K562 (cell line): ENCODE data around the gene LYPD5. TPM values are rescaled to one million over a fixed set of nuclear protein-coding genes. Genes with fewer than 3 reads are reported as not detected.
A peak's percentile ranks its signal among the peaks of the same experiment; 100 is the strongest.

Experiments
- ATAC-seq: fragments of 200-7000 bp; cut with Tn5 transposase; 3 replicates; pipeline ENCODE4 v1.9.1; 2020; ENCODE audit warnings: moderate library complexity
- BruUV-seq: library from RNA; stranded (reverse); fragments of 400-500 nt; replicated peaks from 2 replicates; lab custom pipeline; 2021; lab: Mats Ljungman, UMichigan
- CTCF ChIA-PET: fragments of 300-600 bp; formaldehyde crosslinking; extraction: SDS; loops from one replicate; lab custom pipeline; 2021; ENCODE audit warnings: low intra/inter-chr PET ratio; lab: Yijun Ruan, JAX
- POLR2A ChIA-PET: fragments of 300-600, 350-650 bp; sonication (Branson Sonifier 250); formaldehyde crosslinking; extraction: SDS; loops from one replicate; lab custom pipeline; 2021; ENCODE audit warnings: antibody characterized with exemption, inconsistent platforms; lab: Yijun Ruan, JAX
- DNase-seq, 4 experiments: peaks; one replicate each; pipeline versions ENCODE4 v3.0.0 to v3.0.0-alpha.2; 2011 to 2018; ENCODE audit warnings: low spot score in 3 of 4, mixed read lengths in 3 of 4; ENCODE audit errors: extremely low read depth in 1 of 4
- FAIRE-seq: peaks from 2 replicates; lab custom pipeline; 2011; peaks lifted over from hg19 to GRCh38; lab: Jason Lieb, UNC
- H2AFZ ChIP-seq: 2 replicates; pipeline ENCODE4 v1.6.0; 2011; ENCODE audit warnings: low read depth, low read length, control low read depth, inconsistent platforms
- H3K27ac ChIP-seq: fragments of 200-600 bp; 3 replicates; pipeline ENCODE4 v1.8.0; 2011; ENCODE audit warnings: low read depth, mild to moderate bottlenecking, control low read depth, inconsistent platforms, low read length, moderate library complexity, mixed read lengths; ENCODE audit errors: extremely low read depth
- H3K27me3 ChIP-seq, 2 experiments: fragments of 300-600 bp in 1 of 2; 2 replicates in 1 of 2; 3 replicates in 1 of 2; pipeline versions ENCODE4 v1.6.0 to v1.8.0; 2011; ENCODE audit warnings: inconsistent platforms in 2 of 2, low read length in 2 of 2, mild to moderate bottlenecking in 1 of 2, mixed read lengths in 1 of 2, moderate library complexity in 1 of 2; ENCODE audit not compliant: control insufficient read depth in 2 of 2, insufficient read depth in 2 of 2
- H3K36me3 ChIP-seq: fragments of 300-600 bp; 3 replicates; pipeline ENCODE4 v1.8.0; 2011; ENCODE audit warnings: mild to moderate bottlenecking, low read length, inconsistent platforms; ENCODE audit not compliant: control insufficient read depth, insufficient read depth
- H3K4me1 ChIP-seq, 2 experiments: fragments of 200-600 bp in 1 of 2; replicated peaks in 1 of 2; 2 replicates in 1 of 2; 3 replicates in 1 of 2; pipeline versions ENCODE4 v1.5.1 to v1.8.0; 2011; ENCODE audit warnings: inconsistent platforms in 2 of 2, low read length in 2 of 2, mild to moderate bottlenecking in 1 of 2, mixed read lengths in 1 of 2, moderate library complexity in 1 of 2; ENCODE audit not compliant: control insufficient read depth in 2 of 2, insufficient read depth in 2 of 2
- H3K4me2 ChIP-seq: 2 replicates; pipeline ENCODE4 v1.6.1; 2011; ENCODE audit warnings: low read length, control low read depth, inconsistent platforms, mixed read lengths; ENCODE audit not compliant: insufficient read depth
- H3K4me3 ChIP-seq: fragments of 200-600 bp; sonication (generic), shearing (Covaris generic); 2 replicates; pipeline ENCODE4 v1.5.1; 2016; ENCODE audit warnings: control low read depth, inconsistent platforms
- H3K79me2 ChIP-seq: fragments of 200-600 bp; 3 replicates; pipeline ENCODE4 v1.8.0; 2011; ENCODE audit warnings: low read length, inconsistent platforms; ENCODE audit not compliant: control insufficient read depth, insufficient read depth
- H3K9ac ChIP-seq, 2 experiments: 2 replicates each; pipeline versions ENCODE4 v1.6.0 to v1.6.1; 2011; ENCODE audit warnings: low read depth in 2 of 2, low read length in 2 of 2, control low read depth in 1 of 2, inconsistent platforms in 1 of 2, mild to moderate bottlenecking in 1 of 2, mixed read lengths in 1 of 2; ENCODE audit not compliant: insufficient read depth in 1 of 2
- H3K9me1 ChIP-seq: one replicate; pipeline ENCODE4 v1.6.0; 2011; ENCODE audit warnings: inconsistent platforms, mild to moderate bottlenecking, low read length, moderate library complexity; ENCODE audit not compliant: control insufficient read depth, insufficient read depth
- H3K9me3 ChIP-seq: replicated peaks from 2 replicates; pipeline ENCODE4 v1.5.1; 2011; ENCODE audit warnings: low read depth, low read length, inconsistent platforms; ENCODE audit not compliant: control insufficient read depth, insufficient read depth
- H4K20me1 ChIP-seq: replicated peaks from 2 replicates; pipeline ENCODE4 v1.6.1; 2011; ENCODE audit warnings: low read length, inconsistent platforms, mixed read lengths; ENCODE audit not compliant: control insufficient read depth, insufficient read depth
- ARID1B ChIP-seq: fragments of 450-650 bp; IDR thresholded peaks from 2 replicates; pipeline ENCODE4 v1.6.1; 2016; ENCODE audit warnings: antibody characterized with exemption, mild to moderate bottlenecking, inconsistent platforms
- ARNT ChIP-seq, 2 experiments: fragments of 450-650 bp; IDR thresholded peaks; 2 replicates each; pipeline ENCODE4 v1.6.1; 2016; ENCODE audit warnings: mild to moderate bottlenecking in 1 of 2
- CBFA2T3 ChIP-seq: fragments of 450-650 bp; IDR thresholded peaks from 2 replicates; pipeline ENCODE4 v1.6.1; 2017
- ETS1 ChIP-seq: conservative IDR thresholded peaks from 2 replicates; pipeline ENCODE4 v1.6.1; 2011; ENCODE audit warnings: low read depth, mild to moderate bottlenecking, low read length; ENCODE audit not compliant: control insufficient read depth
- EZH2 ChIP-seq: IDR thresholded peaks from 2 replicates; pipeline ENCODE4 v1.6.1; 2012; ENCODE audit warnings: low read depth, mild to moderate bottlenecking, inconsistent platforms, low read length, borderline replicate concordance
- HNRNPK ChIP-seq: fragments of 200-400 bp; formaldehyde crosslinking; IDR thresholded peaks from one replicate; pipeline ENCODE4 v1.6.1; 2018; ENCODE audit warnings: mild to moderate bottlenecking, low read depth, low read length; ENCODE audit not compliant: poor library complexity, severe bottlenecking
- KDM1A ChIP-seq, 2 experiments: fragments of 450-650 bp; IDR thresholded peaks; 2 replicates each; pipeline ENCODE4 v1.6.1; 2016; ENCODE audit warnings: mild to moderate bottlenecking in 2 of 2
- KDM5B ChIP-seq: fragments of 200-600 bp; sonication (generic); IDR thresholded peaks from 2 replicates; pipeline ENCODE4 v1.6.1; 2012; ENCODE audit warnings: low read depth, mild to moderate bottlenecking, moderate library complexity, low read length, control low read depth, inconsistent platforms; ENCODE audit not compliant: insufficient replicate concordance
- NCOR1 ChIP-seq: fragments of 450-650 bp; IDR thresholded peaks from 2 replicates; pipeline ENCODE4 v1.6.1; 2016; ENCODE audit warnings: mild to moderate bottlenecking, moderate library complexity
- PTTG1 ChIP-seq: fragments of 450-650 bp; IDR thresholded peaks from 2 replicates; pipeline ENCODE4 v1.6.1; 2016; ENCODE audit warnings: low read depth, mild to moderate bottlenecking, missing genetic modification characterization, missing compliant biosample characterization
- RAD51 ChIP-seq: fragments of 450-650 bp; IDR thresholded peaks from 2 replicates; pipeline ENCODE4 v1.7.1; 2016; ENCODE audit warnings: low read depth, mild to moderate bottlenecking, borderline replicate concordance
- RBM39 ChIP-seq: fragments of 200-400 bp; formaldehyde crosslinking; optimal IDR thresholded peaks from 2 replicates; pipeline ENCODE3; 2018; ENCODE audit warnings: low read depth, low read length
- TBP ChIP-seq: optimal IDR thresholded peaks from 2 replicates; pipeline ENCODE3; 2011; ENCODE audit warnings: low read depth, low read length, improper control_type of control experiment
- ZFX ChIP-seq: sonication (generic); formaldehyde crosslinking; IDR thresholded peaks from 2 replicates; pipeline ENCODE4 v1.8.0; 2022; ENCODE audit warnings: mild to moderate bottlenecking, missing genetic modification reagents, moderate library complexity
- ZNF253 ChIP-seq: fragments of 250-450 bp; sonication (Bioruptor Pico); conservative IDR thresholded peaks from 2 replicates; pipeline ENCODE4 v1.6.1; 2021; ENCODE audit warnings: mild to moderate bottlenecking
- WGBS: fragments of 100-300 bp; shearing (Covaris generic); methylation state at CpG from one replicate; pipeline ENCODE4 v1.1.6; 2016; ENCODE audit warnings: low coverage, mixed read lengths; ENCODE audit not compliant: insufficient coverage; ENCODE audit errors: missing lambda C conversion rate; 5-methylcytosine and 5-hydroxymethylcytosine counted together
- in situ Hi-C: fragments of 300-500 bp; cut with MboI; formaldehyde crosslinking; loops from 4 replicates; pipeline ENCODE4 v1.15.0; 2018; ENCODE audit warnings: inconsistent platforms, mixed read lengths
- intact Hi-C: fragments of 100-400 bp; cut with micrococcal nuclease; formaldehyde crosslinking; loops from 2 replicates; pipeline ENCODE4 v1.14.2; 2022
- polyA plus RNA-seq, 8 experiments: library from polyadenylated mRNA; depleted of rRNA in 4 of 8; stranded (reverse) in 5 of 8; unstranded in 3 of 8; fragments of >200 nt; fragmentation: Nextera tagmentation in 2 of 8; fragmentation: Illumina TruSeq in 1 of 8; extraction: Ambion mirVana in 2 of 8; extraction: Trizol in 1 of 8; gene quantifications; 2 replicates each; pipeline versions ENCODE4 v1.2.1 to v1.2.3, GENCODE V29; 2011 to 2014; ENCODE audit warnings: inconsistent platforms in 1 of 8, missing spikeins in 1 of 8
- total RNA-seq, 7 experiments: library from RNA; depleted of rRNA in 6 of 7; stranded (reverse); fragments of >200 nt in 6 of 7; fragmentation: Illumina TruSeq in 2 of 7; extraction: Trizol in 2 of 7; gene quantifications; 2 replicates each; pipeline versions ENCODE4 v1.2.1 to v1.2.3, GENCODE V29; 2011 to 2021; ENCODE audit warnings: low replicate concordance in 1 of 7
- TF ChIP-seq, protein P1 (sequence below): IDR thresholded peaks from 2 replicates; pipeline ENCODE4 v1.6.1; 2011; ENCODE audit not compliant: insufficient read length; ENCODE audit errors: extremely low read depth
- TF ChIP-seq, protein P2 (sequence below): fragments of 150-350 bp; IDR thresholded peaks from 2 replicates; pipeline ENCODE4 v1.6.1; 2014; ENCODE audit warnings: low read depth, mild to moderate bottlenecking, low read length, borderline replicate concordance

The LYPD5 gene
- total and polyA plus RNA-seq, 9 of the 15 experiments (the other 6 are each of a cell fraction or from before 2014, with no cell fraction given), result 0.03 to 0.22 (median 0.10) TPM; not detected in 3

GRCh38 chr19:43773725-43774102 lies 28.5 kb downstream of the LYPD5 start (continued):
- 0 out of 4 replicates have a peak, but pooled peaks of 1 of the 2 experiments have one; percentile 37 for TF ChIP-seq ARNT (IDR thresholded peaks at IDR 0.05)
- TF ChIP-seq NCOR1, result peak; percentile 58; the same call in 1 of the 2 replicates
- TF ChIP-seq ETS1, result no peak
- peak in 1 of 2 experiments; percentile 21; a peak in 1 of 4 replicates for TF ChIP-seq KDM1A (IDR thresholded peaks at IDR 0.05)
- TF ChIP-seq RBM39, result peak; percentile 32
- 0 out of 2 replicates have a peak, but pooled peaks have one; percentile 7 for TF ChIP-seq RAD51
- peak; percentile 56 for TF ChIP-seq TBP
- TF ChIP-seq CBFA2T3, result peak; percentile 86
- TF ChIP-seq, protein P1, sequence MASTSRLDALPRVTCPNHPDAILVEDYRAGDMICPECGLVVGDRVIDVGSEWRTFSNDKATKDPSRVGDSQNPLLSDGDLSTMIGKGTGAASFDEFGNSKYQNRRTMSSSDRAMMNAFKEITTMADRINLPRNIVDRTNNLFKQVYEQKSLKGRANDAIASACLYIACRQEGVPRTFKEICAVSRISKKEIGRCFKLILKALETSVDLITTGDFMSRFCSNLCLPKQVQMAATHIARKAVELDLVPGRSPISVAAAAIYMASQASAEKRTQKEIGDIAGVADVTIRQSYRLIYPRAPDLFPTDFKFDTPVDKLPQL, result peak; percentile 29
- TF ChIP-seq ARID1B, result peak; percentile 48

DNA sequence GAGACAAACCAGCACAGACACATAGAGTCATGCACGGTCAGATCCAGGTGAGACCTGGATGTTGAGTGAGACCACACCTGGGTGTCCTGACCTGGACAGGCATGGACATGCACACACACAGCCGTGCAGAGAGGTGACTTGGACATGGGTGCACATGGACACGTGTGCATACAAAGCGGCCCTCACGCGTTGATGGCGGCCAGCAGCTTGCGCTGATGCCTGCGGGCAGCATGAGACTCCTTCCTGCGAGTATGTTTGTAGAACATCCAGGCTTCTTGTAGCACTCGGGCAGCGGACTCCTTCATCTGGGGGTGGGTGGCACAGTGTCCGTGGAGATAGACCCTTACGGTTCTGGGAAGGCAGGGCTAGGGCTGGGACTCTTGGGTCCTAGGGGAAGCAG lies 33.0 kb downstream of the LYPD5 start:
- BruUV-seq, result no TSS peak
- FAIRE-seq (no peak), DNase-seq (no peak), ATAC-seq (no peak)
- Histone ChIP-seq H3K4me1 (peaks cover 41 to 46% of the 10 kb centered on the region in 2 experiments), H3K27ac (no peak overlapping the region; the same call in 2 of the 3 replicates), H3K27me3 (no peaks in the 10 kb centered on the region), H3K79me2 (peaks cover 26% of the 10 kb centered on the region), H3K9ac (peak overlapping the region in 1 of 2 experiments; percentile 16; a peak in 1 of 4 replicates), H2AFZ (no peak overlapping the region), H3K4me3 (no peak overlapping the region), H3K9me1 (no peaks in the 10 kb centered on the region), H3K4me2 (no peak overlapping the region), H3K9me3 (no peaks in the 10 kb centered on the region), H3K36me3 (peaks cover 65% of the 10 kb centered on the region), H4K20me1 (no peaks in the 10 kb centered on the region)
- in situ Hi-C loops, result no loop called here
- WGBS, result 92% methylated on average over 13 of the region's 14 CpGs
- intact Hi-C loops, result no loop called here
- CTCF ChIA-PET, result no interaction called here
- POLR2A ChIA-PET, result interaction anchor here (0.6 to 9.9 kb wide), 5 partner anchors 9 to 1018 kb away, joined by 3 to 71 read pairs (median 4); partner anchors contain the start of gene SMG9
- TF ChIP-seq, protein P2, sequence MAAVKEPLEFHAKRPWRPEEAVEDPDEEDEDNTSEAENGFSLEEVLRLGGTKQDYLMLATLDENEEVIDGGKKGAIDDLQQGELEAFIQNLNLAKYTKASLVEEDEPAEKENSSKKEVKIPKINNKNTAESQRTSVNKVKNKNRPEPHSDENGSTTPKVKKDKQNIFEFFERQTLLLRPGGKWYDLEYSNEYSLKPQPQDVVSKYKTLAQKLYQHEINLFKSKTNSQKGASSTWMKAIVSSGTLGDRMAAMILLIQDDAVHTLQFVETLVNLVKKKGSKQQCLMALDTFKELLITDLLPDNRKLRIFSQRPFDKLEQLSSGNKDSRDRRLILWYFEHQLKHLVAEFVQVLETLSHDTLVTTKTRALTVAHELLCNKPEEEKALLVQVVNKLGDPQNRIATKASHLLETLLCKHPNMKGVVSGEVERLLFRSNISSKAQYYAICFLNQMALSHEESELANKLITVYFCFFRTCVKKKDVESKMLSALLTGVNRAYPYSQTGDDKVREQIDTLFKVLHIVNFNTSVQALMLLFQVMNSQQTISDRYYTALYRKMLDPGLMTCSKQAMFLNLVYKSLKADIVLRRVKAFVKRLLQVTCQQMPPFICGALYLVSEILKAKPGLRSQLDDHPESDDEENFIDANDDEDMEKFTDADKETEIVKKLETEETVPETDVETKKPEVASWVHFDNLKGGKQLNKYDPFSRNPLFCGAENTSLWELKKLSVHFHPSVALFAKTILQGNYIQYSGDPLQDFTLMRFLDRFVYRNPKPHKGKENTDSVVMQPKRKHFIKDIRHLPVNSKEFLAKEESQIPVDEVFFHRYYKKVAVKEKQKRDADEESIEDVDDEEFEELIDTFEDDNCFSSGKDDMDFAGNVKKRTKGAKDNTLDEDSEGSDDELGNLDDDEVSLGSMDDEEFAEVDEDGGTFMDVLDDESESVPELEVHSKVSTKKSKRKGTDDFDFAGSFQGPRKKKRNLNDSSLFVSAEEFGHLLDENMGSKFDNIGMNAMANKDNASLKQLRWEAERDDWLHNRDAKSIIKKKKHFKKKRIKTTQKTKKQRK, result no peak
- TF ChIP-seq KDM5B (no peak), EZH2 (no peak), HNRNPK (no peak), ZNF253 (CRISPR knock-in tag) (no peak), PTTG1 (tag) (no peak), ZFX (CRISPR knock-in tag) (no peak)
